Muscle of back (tissue), 11 donors: Measurements from ENCODE around the gene TUBD1. TPM values are rescaled to one million over a fixed set of nuclear protein-coding genes. Genes with fewer than 3 reads are reported as not detected.
A peak's percentile ranks its signal among the peaks of the same experiment; 100 is the strongest.

Experiments used
- DNase-seq, 3 donors: peaks; one replicate each; pipeline versions ENCODE4 v3.0.0 to v3.0.0-alpha.2; 2013
- polyA plus RNA-seq, 10 donors: library from polyadenylated mRNA; unstranded; fragments of 120-200 nt; gene quantifications; one replicate each; pipeline ENCODE4 v1.2.1, GENCODE V29; 2013; ENCODE audit not compliant: insufficient read length in 10 of 10

Gene TUBD1
- polyA plus RNA-seq, 10 donors = 6.7 to 12.7 (median 9.2) TPM

- no peak for DNase-seq
Measured at GRCh38 chr17:59826706-59827453, 65.9 kb downstream of the TUBD1 start.

GRCh38 chr17:59825533-59826322 lies 67.0 kb downstream of the TUBD1 start:
- peak in 2 of 3 donors; percentile 59 to 83 for DNase-seq

GRCh38 chr17:59815965-59816364 lies 76.8 kb downstream of the TUBD1 start:
- no peak for DNase-seq

- no peak for DNase-seq
Measured at GRCh38 chr17:59814685-59815084, 78.1 kb downstream of the TUBD1 start.

GRCh38 chr17:59814276-59814675 lies 78.5 kb downstream of the TUBD1 start:
- DNase-seq = no peak

GRCh38 chr17:59812139-59812538 lies 80.6 kb downstream of the TUBD1 start:
- DNase-seq = no peak

GRCh38 chr17:59811209-59811608 lies 81.5 kb downstream of the TUBD1 start:
- no peak for DNase-seq

- DNase-seq = no peak
Measured at GRCh38 chr17:59810894-59811153, 81.9 kb downstream of the TUBD1 start.

Other genes starting within 250 kb of the TUBD1 start
- 10 to 100 TPM; 14.9 to 18.8 (median 16.8) TPM for gene PTRH2, start 185.5 kb downstream of the TUBD1 start, polyA plus RNA-seq
- 10 to 100 TPM; 40.5 to 63.3 (median 53.8) TPM for gene VMP1, start 185.3 kb downstream of the TUBD1 start, polyA plus RNA-seq
- gene RPS6KB1, start 178 bp upstream of the TUBD1 start, polyA plus RNA-seq = 10 to 100 TPM; 27.8 to 44.0 (median 35.3) TPM
- gene RNFT1, start 71.8 kb upstream of the TUBD1 start, polyA plus RNA-seq = 10 to 100 TPM; 10.5 to 18.8 (median 15.0) TPM
- gene HEATR6, start 186.0 kb upstream of the TUBD1 start, polyA plus RNA-seq = 10 to 100 TPM; 15.0 to 21.4 (median 17.7) TPM